AG09309 (cell line): ENCODE measurements around the gene CAPNS2.
"Not testable (repeated sequence)": the region's sequence is repeated elsewhere in the genome, so short reads cannot be mapped to it uniquely, and the experiment has no call there.

Experiments
- DNase-seq: peaks from one replicate; pipeline ENCODE4 v3.0.0-alpha.2; 2010; ENCODE audit warnings: low read depth
- H3K4me3 ChIP-seq: 2 replicates; pipeline ENCODE4 v1.5.1; 2011; ENCODE audit warnings: mild to moderate bottlenecking, low read depth, low read length, moderate library complexity; ENCODE audit not compliant: control insufficient read depth
- TF ChIP-seq, protein P1 (sequence below): IDR thresholded peaks from 2 replicates; pipeline ENCODE4 v1.5.1; 2011; ENCODE audit warnings: mild to moderate bottlenecking, low read depth, low read length, inconsistent platforms; ENCODE audit not compliant: insufficient read depth, control insufficient read depth; ENCODE audit errors: missing control alignments

Gene CAPNS2

DNA sequence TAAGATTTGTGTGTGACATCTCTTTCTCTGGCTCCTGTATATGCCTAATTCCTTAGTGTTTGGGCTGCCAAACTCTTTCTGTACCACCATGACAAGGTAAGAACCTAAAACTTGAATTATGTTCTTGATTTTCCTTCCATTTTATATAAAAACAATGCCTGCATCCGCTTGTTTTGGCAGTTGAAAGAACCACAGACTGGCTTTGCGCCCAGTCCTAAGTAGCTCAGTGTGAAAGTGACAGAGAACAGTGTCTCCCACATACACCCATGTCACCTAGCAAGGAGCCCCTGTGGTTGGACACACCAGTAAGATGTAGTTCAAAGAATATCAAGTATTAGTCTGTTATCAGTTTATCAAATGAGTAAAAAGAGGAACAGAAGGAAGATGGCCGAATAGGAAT, 48.6 kb downstream of the CAPNS2 start:
- no peak for DNase-seq
- TF ChIP-seq, protein P1, sequence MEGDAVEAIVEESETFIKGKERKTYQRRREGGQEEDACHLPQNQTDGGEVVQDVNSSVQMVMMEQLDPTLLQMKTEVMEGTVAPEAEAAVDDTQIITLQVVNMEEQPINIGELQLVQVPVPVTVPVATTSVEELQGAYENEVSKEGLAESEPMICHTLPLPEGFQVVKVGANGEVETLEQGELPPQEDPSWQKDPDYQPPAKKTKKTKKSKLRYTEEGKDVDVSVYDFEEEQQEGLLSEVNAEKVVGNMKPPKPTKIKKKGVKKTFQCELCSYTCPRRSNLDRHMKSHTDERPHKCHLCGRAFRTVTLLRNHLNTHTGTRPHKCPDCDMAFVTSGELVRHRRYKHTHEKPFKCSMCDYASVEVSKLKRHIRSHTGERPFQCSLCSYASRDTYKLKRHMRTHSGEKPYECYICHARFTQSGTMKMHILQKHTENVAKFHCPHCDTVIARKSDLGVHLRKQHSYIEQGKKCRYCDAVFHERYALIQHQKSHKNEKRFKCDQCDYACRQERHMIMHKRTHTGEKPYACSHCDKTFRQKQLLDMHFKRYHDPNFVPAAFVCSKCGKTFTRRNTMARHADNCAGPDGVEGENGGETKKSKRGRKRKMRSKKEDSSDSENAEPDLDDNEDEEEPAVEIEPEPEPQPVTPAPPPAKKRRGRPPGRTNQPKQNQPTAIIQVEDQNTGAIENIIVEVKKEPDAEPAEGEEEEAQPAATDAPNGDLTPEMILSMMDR: no peak
- no peak overlapping the region for H3K4me3 ChIP-seq

DNA sequence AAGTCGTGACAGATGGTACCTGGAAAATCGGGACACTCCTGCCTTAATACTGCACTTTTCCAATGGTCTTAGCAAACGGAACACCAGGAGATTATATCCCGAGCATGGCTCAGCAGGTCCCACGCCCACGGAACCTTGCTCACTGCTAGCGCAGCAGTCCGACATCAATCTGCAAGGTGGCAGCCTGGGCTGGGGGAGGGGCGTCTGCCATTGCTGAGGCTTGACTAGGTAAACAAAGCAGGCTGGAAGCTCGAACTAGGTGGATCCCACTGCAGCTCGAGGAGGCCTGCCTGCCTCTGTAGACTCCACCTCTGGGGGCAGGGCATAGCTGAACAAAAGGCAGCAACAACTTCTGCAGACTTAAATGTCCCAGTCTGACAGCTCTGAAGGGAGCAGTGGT, 49.2 kb downstream of the CAPNS2 start:
- H3K4me3 ChIP-seq, DNase-seq: not testable (repeated sequence)
